ENCODE measurements around the gene LRP1-AS.

- TF ChIP-seq, protein P1, sequence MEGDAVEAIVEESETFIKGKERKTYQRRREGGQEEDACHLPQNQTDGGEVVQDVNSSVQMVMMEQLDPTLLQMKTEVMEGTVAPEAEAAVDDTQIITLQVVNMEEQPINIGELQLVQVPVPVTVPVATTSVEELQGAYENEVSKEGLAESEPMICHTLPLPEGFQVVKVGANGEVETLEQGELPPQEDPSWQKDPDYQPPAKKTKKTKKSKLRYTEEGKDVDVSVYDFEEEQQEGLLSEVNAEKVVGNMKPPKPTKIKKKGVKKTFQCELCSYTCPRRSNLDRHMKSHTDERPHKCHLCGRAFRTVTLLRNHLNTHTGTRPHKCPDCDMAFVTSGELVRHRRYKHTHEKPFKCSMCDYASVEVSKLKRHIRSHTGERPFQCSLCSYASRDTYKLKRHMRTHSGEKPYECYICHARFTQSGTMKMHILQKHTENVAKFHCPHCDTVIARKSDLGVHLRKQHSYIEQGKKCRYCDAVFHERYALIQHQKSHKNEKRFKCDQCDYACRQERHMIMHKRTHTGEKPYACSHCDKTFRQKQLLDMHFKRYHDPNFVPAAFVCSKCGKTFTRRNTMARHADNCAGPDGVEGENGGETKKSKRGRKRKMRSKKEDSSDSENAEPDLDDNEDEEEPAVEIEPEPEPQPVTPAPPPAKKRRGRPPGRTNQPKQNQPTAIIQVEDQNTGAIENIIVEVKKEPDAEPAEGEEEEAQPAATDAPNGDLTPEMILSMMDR (IDR thresholded peaks at IDR 0.05; ENCODE audit: poor library complexity) = no peak
- TF ChIP-seq EZH2phosphoT487 (IDR thresholded peaks at IDR 0.05; ENCODE audit: low read depth, severe bottlenecking, unreplicated experiment) (no peak), EZH2 (IDR thresholded peaks at IDR 0.05; ENCODE audit: borderline replicate concordance) (no peak)
Observed at GRCh38 chr12:57118711-57119271, 28.6 kb downstream of the LRP1-AS start.

Data from hepatocyte (in vitro differentiated cells).